ENCODE data around the gene CD163L1.
"Not testable (repeated sequence)": the region's sequence is repeated elsewhere in the genome, so short reads cannot be mapped to it uniquely, and the experiment has no call there.

CD163L1 gene

GRCh38 chr12:7349418-7349817, 94.5 kb downstream of the CD163L1 start:
- no peak for TF ChIP-seq CTCF (IDR thresholded peaks at IDR 0.05)
- H3K79me2 ChIP-seq: no peaks in the 10 kb centered on the region

GRCh38 chr12:7346551-7347225, 97.3 kb downstream of the CD163L1 start:
- Histone ChIP-seq H3K9ac (no peak overlapping the region), H3K36me3 (ENCODE audit: control insufficient read depth, insufficient read depth, low read length) (no peaks in the 10 kb centered on the region)
- TF ChIP-seq CTCF (IDR thresholded peaks at IDR 0.05): no peak

More at GRCh38 chr12:7349418-7349817, 94.5 kb downstream of the CD163L1 start:
- H3K4me2 ChIP-seq (ENCODE audit: low read length): no peak overlapping the region
- H3K36me3 ChIP-seq (ENCODE audit: control insufficient read depth, insufficient read depth, low read length): no peaks in the 10 kb centered on the region
- H3K4me3 ChIP-seq (ENCODE audit: low read depth, low read length): no peak overlapping the region
- no peak overlapping the region for H2AFZ ChIP-seq
- no peaks in the 10 kb centered on the region for H3K27me3 ChIP-seq (ENCODE audit: control insufficient read depth, insufficient read depth, low read length)
- no peak overlapping the region for H3K27ac ChIP-seq
- no peaks in the 10 kb centered on the region for H3K4me1 ChIP-seq
- no peak overlapping the region for H3K9ac ChIP-seq
- no peaks in the 10 kb centered on the region for H3K9me3 ChIP-seq (ENCODE audit: control insufficient read depth, low read length)

GRCh38 chr12:7344833-7345606, 98.9 kb downstream of the CD163L1 start:
- no peaks in the 10 kb centered on the region for H3K79me2 ChIP-seq
- H3K4me1 ChIP-seq: no peaks in the 10 kb centered on the region
- H3K4me2 ChIP-seq (ENCODE audit: low read length): no peak overlapping the region
- no peak overlapping the region for H3K9ac ChIP-seq
- no peak overlapping the region for H3K27ac ChIP-seq
- H3K27me3 ChIP-seq (ENCODE audit: control insufficient read depth, insufficient read depth, low read length): no peaks in the 10 kb centered on the region
- no peak overlapping the region for H3K4me3 ChIP-seq (ENCODE audit: low read depth, low read length)
- no peaks in the 10 kb centered on the region for H3K9me3 ChIP-seq (ENCODE audit: control insufficient read depth, low read length)
- H2AFZ ChIP-seq: no peak overlapping the region
- no peak for TF ChIP-seq CTCF (IDR thresholded peaks at IDR 0.05)
- H3K36me3 ChIP-seq (ENCODE audit: control insufficient read depth, insufficient read depth, low read length): no peaks in the 10 kb centered on the region

More at GRCh38 chr12:7346551-7347225, 97.3 kb downstream of the CD163L1 start:
- H3K4me3 ChIP-seq (ENCODE audit: low read depth, low read length): no peak overlapping the region
- H3K27ac ChIP-seq: no peak overlapping the region
- no peaks in the 10 kb centered on the region for H3K9me3 ChIP-seq (ENCODE audit: control insufficient read depth, low read length)
- no peaks in the 10 kb centered on the region for H3K79me2 ChIP-seq
- H2AFZ ChIP-seq: no peak overlapping the region
- no peaks in the 10 kb centered on the region for H3K4me1 ChIP-seq
- H3K4me2 ChIP-seq (ENCODE audit: low read length): no peak overlapping the region
- no peaks in the 10 kb centered on the region for H3K27me3 ChIP-seq (ENCODE audit: control insufficient read depth, insufficient read depth, low read length)

- Histone ChIP-seq H3K27me3 (ENCODE audit: control insufficient read depth, insufficient read depth, low read length) (no peaks in the 10 kb centered on the region), H3K4me1 (no peaks in the 10 kb centered on the region), H3K36me3 (ENCODE audit: control insufficient read depth, insufficient read depth, low read length) (no peaks in the 10 kb centered on the region), H3K9me3 (ENCODE audit: control insufficient read depth, low read length) (no peaks in the 10 kb centered on the region), H2AFZ (no peak overlapping the region), H3K4me2 (ENCODE audit: low read length) (no peak overlapping the region), H3K27ac (no peak overlapping the region), H3K79me2 (no peaks in the 10 kb centered on the region), H3K9ac (no peak overlapping the region), H3K4me3 (ENCODE audit: low read depth, low read length) (no peak overlapping the region)
- no peak for TF ChIP-seq CTCF (IDR thresholded peaks at IDR 0.05)
These were observed 104.3 kb downstream of the CD163L1 start for GRCh38 chr12:7339675-7340074.

- not testable (repeated sequence) for H3K4me1 ChIP-seq; H3K9ac ChIP-seq; H3K27ac ChIP-seq; H2AFZ ChIP-seq; H3K36me3 ChIP-seq (ENCODE audit: control insufficient read depth, insufficient read depth, low read length); H3K4me2 ChIP-seq (ENCODE audit: low read length); H3K9me3 ChIP-seq (ENCODE audit: control insufficient read depth, low read length); H3K27me3 ChIP-seq (ENCODE audit: control insufficient read depth, insufficient read depth, low read length); H3K79me2 ChIP-seq; H3K4me3 ChIP-seq (ENCODE audit: low read depth, low read length)
These were observed 106.2 kb downstream of the CD163L1 start for GRCh38 chr12:7337790-7338189.

Data from parathyroid adenoma (tissue), 2 donors.